A549 (cell line): ENCODE measurements around the gene LARP4. TPM values are rescaled to one million over a fixed set of nuclear protein-coding genes. Genes with fewer than 3 reads are reported as not detected.

Experiments
- ATAC-seq, 2 experiments: fragments of 200-7000 bp in 1 of 2; fragments of >200 bp in 1 of 2; cut with Nextera tagmentation in 1 of 2; cut with Tn5 transposase in 1 of 2; 3 replicates each; pipeline versions ENCODE4 v1.8.0 to v1.9.1; 2018 to 2020; ENCODE audit warnings: mild to moderate bottlenecking in 1 of 2, moderate library complexity in 1 of 2
- CTCF ChIA-PET: fragments of 300-600 bp; sonication (Branson Sonifier 250); formaldehyde crosslinking; extraction: SDS; loops from one replicate; lab custom pipeline; 2021; ENCODE audit warnings: antibody characterized with exemption, inconsistent platforms; lab: Yijun Ruan, JAX
- POLR2A ChIA-PET: fragments of 350-600 bp; formaldehyde crosslinking; extraction: SDS; loops from one replicate; lab custom pipeline; 2021; ENCODE audit warnings: antibody characterized with exemption, inconsistent platforms; lab: Yijun Ruan, JAX
- DNase-seq, 2 experiments: peaks; one replicate each; pipeline versions ENCODE4 v3.0.0 to v3.0.0-alpha.2; 2011 to 2016; ENCODE audit warnings: low read depth in 1 of 2, low spot score in 1 of 2
- FAIRE-seq: peaks from 2 replicates; lab custom pipeline; 2011; peaks lifted over from hg19 to GRCh38; lab: Jason Lieb, UNC
- H3K27ac ChIP-seq, 2 experiments: fragments of >200 bp; sonication (Bioruptor Twin); formaldehyde crosslinking; 3 replicates each; pipeline ENCODE4 v1.5.1; 2016 to 2017
- H3K4me1 ChIP-seq: fragments of >200 bp; sonication (Bioruptor Twin); formaldehyde crosslinking; 3 replicates; pipeline ENCODE4 v1.6.1; 2016
- H3K4me2 ChIP-seq: fragments of >200 bp; sonication (Bioruptor Twin); formaldehyde crosslinking; 3 replicates; pipeline ENCODE4 v1.6.1; 2016
- H3K4me3 ChIP-seq: fragments of >200 bp; sonication (Bioruptor Twin); formaldehyde crosslinking; 3 replicates; pipeline ENCODE4 v1.5.1; 2016
- H3K9me3 ChIP-seq: fragments of >200 bp; sonication (Bioruptor Twin); formaldehyde crosslinking; 3 replicates; pipeline ENCODE4 v1.6.1; 2016
- ATOH8 ChIP-seq: fragments of 250-450 bp; sonication (Bioruptor Pico); IDR thresholded peaks from 2 replicates; pipeline ENCODE4 v1.5.0; 2020; ENCODE audit warnings: low read depth, mild to moderate bottlenecking, moderate library complexity
- BCL3 ChIP-seq: fragments of >200 bp; sonication (Bioruptor Twin); formaldehyde crosslinking; IDR thresholded peaks from 3 replicates; pipeline ENCODE4 v1.6.1; 2016
- CBX2 ChIP-seq: fragments of 200-600 bp; sonication (generic); IDR thresholded peaks from 2 replicates; pipeline ENCODE4 v1.6.1; 2016; ENCODE audit warnings: low read depth, mild to moderate bottlenecking, borderline replicate concordance
- CEBPB ChIP-seq, 2 experiments: fragments of >200 bp in 1 of 2; sonication (Bioruptor Twin) in 1 of 2; formaldehyde crosslinking in 1 of 2; IDR thresholded peaks; 2 replicates each; pipeline ENCODE4 v1.6.1; 2012 to 2016
- CHD4 ChIP-seq: fragments of 200-600 bp; sonication (generic); IDR thresholded peaks from 2 replicates; pipeline ENCODE4 v1.6.1; 2016; ENCODE audit warnings: antibody characterized with exemption, mild to moderate bottlenecking, borderline replicate concordance
- E2F6 ChIP-seq: IDR thresholded peaks from 2 replicates; pipeline ENCODE4 v1.6.1; 2012; ENCODE audit warnings: low read depth, borderline replicate concordance
- EHF ChIP-seq: fragments of 250-450 bp; sonication (Bioruptor Pico); IDR thresholded peaks from 2 replicates; pipeline ENCODE4 v1.5.0; 2020; ENCODE audit warnings: mild to moderate bottlenecking
- EHMT2 ChIP-seq: fragments of 200-600 bp; sonication (generic); IDR thresholded peaks from 2 replicates; pipeline ENCODE4 v1.6.1; 2016; ENCODE audit warnings: antibody characterized with exemption, low read depth, mild to moderate bottlenecking, moderate library complexity
- HEYL ChIP-seq: fragments of 250-450 bp; sonication (Bioruptor Pico); IDR thresholded peaks from 2 replicates; pipeline ENCODE4 v1.8.0; 2021; ENCODE audit warnings: mild to moderate bottlenecking, moderate library complexity
- HMGXB4 ChIP-seq: fragments of 250-450 bp; sonication (Bioruptor Pico); IDR thresholded peaks from 2 replicates; pipeline ENCODE4 v1.5.0; 2021; ENCODE audit warnings: mild to moderate bottlenecking, moderate library complexity, borderline replicate concordance
- HOXA7 ChIP-seq: fragments of 250-450 bp; sonication (Bioruptor Pico); IDR thresholded peaks from 2 replicates; pipeline ENCODE4 v1.5.0; 2020; ENCODE audit warnings: mild to moderate bottlenecking, moderate library complexity
- HOXB13 ChIP-seq: fragments of 250-450 bp; sonication (Bioruptor Pico); IDR thresholded peaks from 2 replicates; pipeline ENCODE4 v1.5.0; 2020; ENCODE audit warnings: low read depth, mild to moderate bottlenecking, moderate library complexity
- HOXB5 ChIP-seq: fragments of 250-450 bp; sonication (Bioruptor Pico); IDR thresholded peaks from 2 replicates; pipeline ENCODE4 v1.5.0; 2020; ENCODE audit warnings: mild to moderate bottlenecking, moderate library complexity
- JUN ChIP-seq, 2 experiments: fragments of >200 bp; sonication (Bioruptor Twin); formaldehyde crosslinking; IDR thresholded peaks; 2 replicates in 1 of 2; 3 replicates in 1 of 2; pipeline ENCODE4 v1.6.1; 2016 to 2017
- KDM5A ChIP-seq: fragments of 200-600 bp; sonication (generic); IDR thresholded peaks from 2 replicates; pipeline ENCODE4 v1.6.1; 2016; ENCODE audit warnings: antibody characterized with exemption, mild to moderate bottlenecking
- MAX ChIP-seq: IDR thresholded peaks from 2 replicates; pipeline ENCODE4 v1.6.1; 2012
- MYC ChIP-seq: IDR thresholded peaks from 2 replicates; pipeline ENCODE4 v1.6.1; 2012; ENCODE audit warnings: mild to moderate bottlenecking, inconsistent platforms, low read length, improper control_type of control experiment, borderline replicate concordance
- NFE2L2 ChIP-seq: fragments of 150-350 bp; conservative IDR thresholded peaks from 2 replicates; pipeline ENCODE4 v1.6.1; 2014; ENCODE audit warnings: low read length
- RAD21 ChIP-seq, 2 experiments: fragments of >200 bp in 1 of 2; sonication (Bioruptor Twin) in 1 of 2; formaldehyde crosslinking in 1 of 2; IDR thresholded peaks in 1 of 2; conservative IDR thresholded peaks in 1 of 2; 2 replicates in 1 of 2; 3 replicates in 1 of 2; pipeline ENCODE4 v1.6.1; 2012 to 2018; ENCODE audit warnings: inconsistent platforms in 1 of 2
- TP53 ChIP-seq: fragments of 250-450 bp; sonication (Bioruptor Pico); IDR thresholded peaks from 2 replicates; pipeline ENCODE4 v1.5.0; 2021; ENCODE audit warnings: mild to moderate bottlenecking, moderate library complexity
- ZC3H11A ChIP-seq: fragments of 450-650 bp; IDR thresholded peaks from 2 replicates; pipeline ENCODE4 v1.6.1; 2014; ENCODE audit warnings: antibody characterized with exemption, mild to moderate bottlenecking
- ZFP36 ChIP-seq: fragments of 450-650 bp; IDR thresholded peaks from 2 replicates; pipeline ENCODE4 v1.6.1; 2014; ENCODE audit warnings: borderline replicate concordance; ENCODE audit not compliant: partially characterized antibody
- WGBS: methylation state at CpG from one replicate; pipeline ENCODE4 v1.1.6; 2017; ENCODE audit errors: missing lambda C conversion rate; 5-methylcytosine and 5-hydroxymethylcytosine counted together
- polyA plus RNA-seq, 4 experiments: library from polyadenylated mRNA; depleted of rRNA in 3 of 4; stranded (reverse); fragments of >200 nt; fragmentation: RNase III in 1 of 4; extraction: RNeasy Plus Mini Kit Qiagen cat#74134 plus additional on column Dnase treatment in 1 of 4; gene quantifications; 2 replicates in 3 of 4; 3 replicates in 1 of 4; pipeline ENCODE4 v1.2.3, GENCODE V29; 2011 to 2017

The LARP4 gene
- polyA plus RNA-seq, 2 of the 4 experiments (the other 2 are of a cell fraction): 38.2 to 67.8 TPM

- ChIA-PET CTCF (interaction anchor here (0.6 kb wide), 1 partner anchor 245 kb away, joined by 3 read pairs; no protein-coding TSS in a partner anchor), POLR2A (no interaction called here)
- DNase-seq (no peak), ATAC-seq (no peak), FAIRE-seq (no peak)
- WGBS: 6% methylated on average over 8 of the region's 8 CpGs
- 0 out of 2 replicates have a peak, but pooled peaks have one; percentile 32 for TF ChIP-seq CHD4
- no peak for TF ChIP-seq BCL3
- Histone ChIP-seq H3K9me3 (no peaks in the 10 kb centered on the region), H3K4me2 (peak overlapping the region; percentile 63), H3K4me1 (peaks cover 40% of the 10 kb centered on the region), H3K4me3 (peak overlapping the region; percentile 91), H3K27ac (peak overlapping the region; percentile 77 to 95)
Observed at GRCh38 chr12:50400104-50400637, 514 bp upstream of the LARP4 start.

- Histone ChIP-seq H3K4me3 (peak overlapping the region; percentile 91), H3K9me3 (no peaks in the 10 kb centered on the region), H3K4me1 (peaks cover 45% of the 10 kb centered on the region), H3K4me2 (peak overlapping the region; percentile 78)
- peak; percentile 4 to 15; a peak in 5 of 6 replicates for ATAC-seq
- under 1% methylated on average over 16 of the region's 16 CpGs for WGBS
- CTCF ChIA-PET: interaction anchor here (1.2 kb wide), 1 partner anchor 12 kb away, joined by 3 read pairs; no protein-coding TSS in a partner anchor
- TF ChIP-seq MYC (no peak), HOXB5 (CRISPR knock-in tag) (no peak), HOXA7 (no peak), EHF (CRISPR knock-in tag) (no peak), E2F6 (no peak), ZFP36 (no peak), TP53 (no peak), MAX (no peak), RAD21 (conservative IDR thresholded peaks at IDR 0.05 in 1 of 2, IDR thresholded peaks at IDR 0.05 in 1 of 2) (no peak), JUN (IDR thresholded peaks at IDR 0.05) (no peak), HOXB13 (no peak), KDM5A (no peak), ZC3H11A (no peak), EHMT2 (no peak), HEYL (CRISPR knock-in tag) (no peak), CEBPB (IDR thresholded peaks at IDR 0.05) (no peak), HMGXB4 (CRISPR knock-in tag) (no peak), CBX2 (no peak), NFE2L2 (no peak), ATOH8 (CRISPR knock-in tag) (no peak)
- TF ChIP-seq, all 56 proteins: peak for 0
- FAIRE-seq (no peak), DNase-seq (peak in 1 of 2 experiments; percentile 22)
- peak overlapping the region; percentile 77 to 95 for H3K27ac ChIP-seq
- POLR2A ChIA-PET: interaction anchor here (1.0 kb wide), 1 partner anchor 179 kb away, joined by 3 read pairs; no protein-coding TSS in a partner anchor
Observed at GRCh38 chr12:50401500-50402081, 906 bp downstream of the LARP4 start.
